ENCODE data around the gene ASPSCR1. TPM values are rescaled to one million over a fixed set of nuclear protein-coding genes. Genes with fewer than 3 reads are reported as not detected.

The ASPSCR1 gene
- total and polyA plus RNA-seq, 9 of the 15 experiments (the other 6 are each of a cell fraction or from before 2014, with no cell fraction given), result 0.90 to 36.9 (median 11.6) TPM

- TF ChIP-seq ZBTB40 (IDR thresholded peaks at IDR 0.05) (peak; percentile 98), ZBTB40 (CRISPR knock-in tag; IDR thresholded peaks at IDR 0.05) (no peak), RBM17 (IDR thresholded peaks at IDR 0.05; ENCODE audit: borderline replicate concordance, low read depth, low read length) (no peak), NONO (IDR thresholded peaks at IDR 0.05; ENCODE audit: low read depth in 2 of 2, low read length in 1 of 2) (peak in 1 of 2 experiments; percentile 91; a peak in 2 of 4 replicates), MAFF (IDR thresholded peaks at IDR 0.05; ENCODE audit: low read length) (no peak), CBX5 (IDR thresholded peaks at IDR 0.05; ENCODE audit: borderline replicate concordance, low read depth) (peak; percentile 25; the same call in 1 of the 2 replicates), RBM22 (IDR thresholded peaks at IDR 0.05; ENCODE audit: low read depth, low read length, poor library complexity, severe bottlenecking) (peak; percentile 83), DNMT1 (IDR thresholded peaks at IDR 0.05) (no peak), SMAD1 (IDR thresholded peaks at IDR 0.05; ENCODE audit: low read depth, low read length, partially characterized antibody) (no peak), BCOR (IDR thresholded peaks at IDR 0.05) (no peak), TBP (optimal IDR thresholded peaks at IDR 0.05; ENCODE audit: low read depth, low read length) (peak; percentile 86), ZBTB8A (IDR thresholded peaks at IDR 0.05; ENCODE audit: partially characterized antibody) (no peak), ZNF830 (CRISPR knock-in tag; IDR thresholded peaks at IDR 0.05) (0 out of 2 replicates have a peak, but pooled peaks have one; percentile 37)
- TF ChIP-seq, protein P1, sequence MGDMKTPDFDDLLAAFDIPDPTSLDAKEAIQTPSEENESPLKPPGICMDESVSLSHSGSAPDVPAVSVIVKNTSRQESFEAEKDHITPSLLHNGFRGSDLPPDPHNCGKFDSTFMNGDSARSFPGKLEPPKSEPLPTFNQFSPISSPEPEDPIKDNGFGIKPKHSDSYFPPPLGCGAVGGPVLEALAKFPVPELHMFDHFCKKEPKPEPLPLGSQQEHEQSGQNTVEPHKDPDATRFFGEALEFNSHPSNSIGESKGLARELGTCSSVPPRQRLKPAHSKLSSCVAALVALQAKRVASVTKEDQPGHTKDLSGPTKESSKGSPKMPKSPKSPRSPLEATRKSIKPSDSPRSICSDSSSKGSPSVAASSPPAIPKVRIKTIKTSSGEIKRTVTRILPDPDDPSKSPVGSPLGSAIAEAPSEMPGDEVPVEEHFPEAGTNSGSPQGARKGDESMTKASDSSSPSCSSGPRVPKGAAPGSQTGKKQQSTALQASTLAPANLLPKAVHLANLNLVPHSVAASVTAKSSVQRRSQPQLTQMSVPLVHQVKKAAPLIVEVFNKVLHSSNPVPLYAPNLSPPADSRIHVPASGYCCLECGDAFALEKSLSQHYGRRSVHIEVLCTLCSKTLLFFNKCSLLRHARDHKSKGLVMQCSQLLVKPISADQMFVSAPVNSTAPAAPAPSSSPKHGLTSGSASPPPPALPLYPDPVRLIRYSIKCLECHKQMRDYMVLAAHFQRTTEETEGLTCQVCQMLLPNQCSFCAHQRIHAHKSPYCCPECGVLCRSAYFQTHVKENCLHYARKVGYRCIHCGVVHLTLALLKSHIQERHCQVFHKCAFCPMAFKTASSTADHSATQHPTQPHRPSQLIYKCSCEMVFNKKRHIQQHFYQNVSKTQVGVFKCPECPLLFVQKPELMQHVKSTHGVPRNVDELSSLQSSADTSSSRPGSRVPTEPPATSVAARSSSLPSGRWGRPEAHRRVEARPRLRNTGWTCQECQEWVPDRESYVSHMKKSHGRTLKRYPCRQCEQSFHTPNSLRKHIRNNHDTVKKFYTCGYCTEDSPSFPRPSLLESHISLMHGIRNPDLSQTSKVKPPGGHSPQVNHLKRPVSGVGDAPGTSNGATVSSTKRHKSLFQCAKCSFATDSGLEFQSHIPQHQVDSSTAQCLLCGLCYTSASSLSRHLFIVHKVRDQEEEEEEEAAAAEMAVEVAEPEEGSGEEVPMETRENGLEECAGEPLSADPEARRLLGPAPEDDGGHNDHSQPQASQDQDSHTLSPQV (IDR thresholded peaks at IDR 0.05), result peak; percentile 92
Observed at GRCh38 chr17:82065638-82066303, 88.3 kb downstream of the ASPSCR1 start, which contains the start of gene DUS1L (continued).

Measured in K562 (cell line).